Endothelial cell of umbilical vein (primary cell): Measurements from ENCODE around the gene VEZT. TPM values are rescaled to one million over a fixed set of nuclear protein-coding genes. Genes with fewer than 3 reads are reported as not detected.
A peak's percentile ranks its signal among the peaks of the same experiment; 100 is the strongest.

Experiments used
- BruUV-seq: library from RNA; stranded (reverse); fragments of 400-500 nt; replicated peaks from 2 replicates; lab custom pipeline; 2021; lab: Mats Ljungman, UMichigan
- CTCF ChIA-PET: fragments of 300-600, 350-600 bp; sonication (Branson Sonifier 250); formaldehyde crosslinking; loops from one replicate; lab custom pipeline; 2021; ENCODE audit warnings: antibody characterized with exemption, inconsistent platforms; lab: Charles Lee
- POLR2A ChIA-PET: fragments of 300-600, 350-600 bp; sonication (Branson Sonifier 250); formaldehyde crosslinking; loops from one replicate; lab custom pipeline; 2021; ENCODE audit warnings: antibody characterized with exemption, inconsistent platforms; lab: Charles Lee
- DNase-seq: peaks from one replicate; pipeline ENCODE4 v3.0.0-alpha.2; 2011; ENCODE audit warnings: low read depth, low spot score
- FAIRE-seq: peaks from 2 replicates; lab custom pipeline; 2011; peaks lifted over from hg19 to GRCh38; lab: Jason Lieb, UNC
- H2AFZ ChIP-seq: 2 replicates; pipeline ENCODE4 v1.6.0; 2012; ENCODE audit warnings: low read depth, low read length, control low read depth, inconsistent platforms
- H3K27ac ChIP-seq: 2 replicates; pipeline ENCODE4 v1.5.1; 2011; ENCODE audit warnings: low read depth, mild to moderate bottlenecking, control low read depth, low read length, moderate library complexity; ENCODE audit not compliant: insufficient read depth
- H3K27me3 ChIP-seq, 2 experiments: 2 replicates each; pipeline versions ENCODE4 v1.6.0 to v1.6.1; 2011; ENCODE audit warnings: low read length in 2 of 2, mixed read lengths in 1 of 2; ENCODE audit not compliant: control insufficient read depth in 2 of 2, insufficient read depth in 2 of 2
- H3K36me3 ChIP-seq, 2 experiments: 2 replicates in 1 of 2; 3 replicates in 1 of 2; pipeline ENCODE4 v1.5.1; 2011; ENCODE audit warnings: low read length in 2 of 2, mild to moderate bottlenecking in 1 of 2, moderate library complexity in 1 of 2; ENCODE audit not compliant: control insufficient read depth in 2 of 2, insufficient read depth in 2 of 2; ENCODE audit errors: extremely low read depth in 1 of 2
- H3K4me1 ChIP-seq: 3 replicates; pipeline ENCODE4 v1.5.1; 2011; ENCODE audit warnings: mild to moderate bottlenecking, low read length; ENCODE audit not compliant: control insufficient read depth, insufficient read depth; ENCODE audit errors: extremely low read depth
- H3K4me2 ChIP-seq: 2 replicates; pipeline ENCODE4 v1.6.1; 2011; ENCODE audit warnings: low read length, control low read depth, mixed read lengths; ENCODE audit not compliant: insufficient read depth
- H3K4me3 ChIP-seq, 3 experiments: fragments of 200-600 bp in 1 of 3; sonication (generic), shearing (Covaris generic) in 1 of 3; replicated peaks in 1 of 3; 2 replicates each; pipeline ENCODE4 v1.5.1; 2011 to 2016; ENCODE audit warnings: control low read depth in 3 of 3, low read length in 3 of 3, mild to moderate bottlenecking in 2 of 3, inconsistent platforms in 1 of 3, low read depth in 1 of 3, moderate library complexity in 1 of 3; ENCODE audit not compliant: insufficient read depth in 1 of 3
- H3K79me2 ChIP-seq: 2 replicates; pipeline ENCODE4 v1.6.0; 2012; ENCODE audit warnings: low read length, inconsistent platforms; ENCODE audit not compliant: control insufficient read depth, insufficient read depth
- H3K9ac ChIP-seq: replicated peaks from 2 replicates; pipeline ENCODE3; 2011; ENCODE audit warnings: low read length, control low read depth; ENCODE audit not compliant: insufficient read depth; ENCODE audit errors: extremely low read depth
- H3K9me1 ChIP-seq: replicated peaks from 3 replicates; pipeline ENCODE4 v1.6.0; 2011; ENCODE audit warnings: mild to moderate bottlenecking, low read length; ENCODE audit not compliant: control insufficient read depth, insufficient read depth; ENCODE audit errors: extremely low read depth
- H3K9me3 ChIP-seq: replicated peaks from 2 replicates; pipeline ENCODE4 v1.5.1; 2012; ENCODE audit warnings: low read length, inconsistent platforms; ENCODE audit not compliant: control insufficient read depth, insufficient read depth
- H4K20me1 ChIP-seq: replicated peaks from 2 replicates; pipeline ENCODE3; 2011; ENCODE audit warnings: mild to moderate bottlenecking, low read length; ENCODE audit not compliant: control insufficient read depth, insufficient read depth; ENCODE audit errors: extremely low read depth
- EZH2 ChIP-seq: IDR thresholded peaks from 2 replicates; pipeline ENCODE4 v1.6.1; 2012; ENCODE audit warnings: borderline replicate concordance, low read depth, mild to moderate bottlenecking, moderate library complexity, low read length, inconsistent platforms; ENCODE audit not compliant: severe bottlenecking
- FOS ChIP-seq: IDR thresholded peaks from 2 replicates; pipeline ENCODE4 v1.6.1; 2011; ENCODE audit warnings: mild to moderate bottlenecking, low read length, moderate library complexity, borderline replicate concordance; ENCODE audit not compliant: insufficient read depth
- GATA2 ChIP-seq: IDR thresholded peaks from 2 replicates; pipeline ENCODE4 v1.7.0; 2011; ENCODE audit warnings: low read depth, mild to moderate bottlenecking, moderate library complexity, mixed read lengths, low read length; ENCODE audit not compliant: insufficient read length, insufficient read depth
- JUN ChIP-seq: IDR thresholded peaks from 2 replicates; pipeline ENCODE4 v1.6.1; 2011; ENCODE audit warnings: borderline replicate concordance, low read depth; ENCODE audit not compliant: insufficient read length, insufficient read depth
- MYC ChIP-seq: IDR thresholded peaks from one replicate; pipeline ENCODE4 v1.6.1; 2011; ENCODE audit warnings: mild to moderate bottlenecking, low read depth, low read length
- POLR2A ChIP-seq: IDR thresholded peaks from 2 replicates; pipeline ENCODE4 v1.6.1; 2012; ENCODE audit warnings: low read depth, mild to moderate bottlenecking, control low read depth, low read length
- POLR2AphosphoS5 ChIP-seq: IDR thresholded peaks from 2 replicates; pipeline ENCODE4 v1.6.1; 2012; ENCODE audit warnings: low read depth, mild to moderate bottlenecking, control low read depth, low read length, moderate library complexity; ENCODE audit not compliant: insufficient read depth
- dilution Hi-C: fragments of 300-500 bp; cut with MboI; formaldehyde crosslinking; loops from one replicate; pipeline ENCODE4 v1.15.0; 2019; ENCODE audit warnings: low sequenced_read_pairs; ENCODE audit not compliant: extremely low pct_ligation_motif_present
- intact Hi-C: fragments of 100-400 bp; cut with micrococcal nuclease; formaldehyde crosslinking; loops from one replicate; pipeline ENCODE4 v1.10.0; 2022
- polyA plus RNA-seq, 4 experiments: library from polyadenylated mRNA; depleted of rRNA in 3 of 4; stranded (reverse) in 3 of 4; unstranded in 1 of 4; fragments of >200 nt; gene quantifications; 2 replicates each; pipeline versions ENCODE4 v1.2.1 to v1.2.3, GENCODE V29; 2011 to 2012; ENCODE audit warnings: missing spikeins in 1 of 4
- total RNA-seq: library from RNA; stranded (reverse); gene quantifications from 2 replicates; pipeline ENCODE4 v1.2.3, GENCODE V29; 2021
- TF ChIP-seq, protein P1 (sequence below): IDR thresholded peaks from 2 replicates; pipeline ENCODE4 v1.6.1; 2011; ENCODE audit not compliant: insufficient read depth, insufficient read length
- TF ChIP-seq, protein P2 (sequence below), 2 donors: IDR thresholded peaks; 1 replicate in 1 of 2; 2 replicates in 1 of 2; pipeline ENCODE4 v1.5.1; 2011; ENCODE audit warnings: low read length in 2 of 2, mild to moderate bottlenecking in 2 of 2, moderate library complexity in 2 of 2, control low read depth in 1 of 2, inconsistent platforms in 1 of 2, low read depth in 1 of 2; ENCODE audit not compliant: insufficient read depth in 1 of 2; ENCODE audit errors: extremely low read depth in 1 of 2

The VEZT gene
- total and polyA plus RNA-seq, 2 donors (not counting 3 experiments of a cell fraction or from before 2014, with no cell fraction given): 57.8 to 91.3 TPM

DNA sequence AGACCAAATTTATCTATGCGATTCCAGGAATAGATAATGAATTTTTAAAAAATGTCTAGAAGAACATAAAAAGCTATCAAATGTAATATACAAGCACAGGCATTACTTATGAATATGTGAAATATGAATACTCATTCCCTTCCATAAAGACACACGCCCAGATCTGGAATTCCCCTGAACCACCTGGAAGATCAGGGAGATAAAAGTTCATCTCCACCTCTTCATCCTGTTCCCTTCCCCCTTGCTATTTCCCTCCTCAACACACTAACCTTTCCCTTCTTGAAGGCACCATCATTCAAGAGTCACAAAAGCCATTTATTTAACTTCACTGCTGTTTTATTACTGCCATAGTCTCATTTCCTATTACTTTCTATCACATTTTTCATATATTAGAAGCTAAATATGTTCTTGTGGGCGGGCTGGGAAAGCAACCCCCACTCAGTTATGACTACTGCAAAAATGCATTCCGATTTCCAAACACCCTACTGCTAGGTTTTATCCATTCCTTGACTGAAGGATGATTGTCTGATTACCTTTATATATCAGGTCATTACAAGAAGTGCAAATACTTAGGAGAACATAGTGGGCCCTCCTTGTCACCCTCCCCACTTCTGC lies 16.4 kb upstream of the VEZT start:
- Histone ChIP-seq H3K9ac (no peak overlapping the region), H3K36me3 (no peaks in the 10 kb centered on the region), H3K9me3 (no peaks in the 10 kb centered on the region), H3K79me2 (peaks cover 23% of the 10 kb centered on the region), H4K20me1 (no peaks in the 10 kb centered on the region), H3K4me2 (peak overlapping the region; percentile 12), H2AFZ (no peak overlapping the region), H3K4me3 (no peak overlapping the region), H3K27ac (no peak overlapping the region), H3K27me3 (no peaks in the 10 kb centered on the region), H3K9me1 (no peaks in the 10 kb centered on the region), H3K4me1 (peaks cover 54% of the 10 kb centered on the region)
- FAIRE-seq (no peak), DNase-seq (peak; percentile 20)
- ChIA-PET POLR2A (interaction anchor here (0.7 kb wide), 1 partner anchor 15 kb away, joined by 3 read pairs; no protein-coding TSS in a partner anchor), CTCF (interaction anchor here (0.7 to 2.6 kb wide), 6 partner anchors 9 to 333 kb away, joined by 3 to 9 read pairs (median 6); partner anchors contain the start of genes FGD6 and VEZT)
- BruUV-seq: no TSS peak
- dilution Hi-C loops (loop anchor here (25.0 kb wide), 1 partner anchor 89 kb away; no protein-coding TSS in a partner anchor), intact Hi-C loops (no loop called here)
- peak; percentile 53 for TF ChIP-seq GATA2
- no peak for TF ChIP-seq POLR2AphosphoS5

DNA sequence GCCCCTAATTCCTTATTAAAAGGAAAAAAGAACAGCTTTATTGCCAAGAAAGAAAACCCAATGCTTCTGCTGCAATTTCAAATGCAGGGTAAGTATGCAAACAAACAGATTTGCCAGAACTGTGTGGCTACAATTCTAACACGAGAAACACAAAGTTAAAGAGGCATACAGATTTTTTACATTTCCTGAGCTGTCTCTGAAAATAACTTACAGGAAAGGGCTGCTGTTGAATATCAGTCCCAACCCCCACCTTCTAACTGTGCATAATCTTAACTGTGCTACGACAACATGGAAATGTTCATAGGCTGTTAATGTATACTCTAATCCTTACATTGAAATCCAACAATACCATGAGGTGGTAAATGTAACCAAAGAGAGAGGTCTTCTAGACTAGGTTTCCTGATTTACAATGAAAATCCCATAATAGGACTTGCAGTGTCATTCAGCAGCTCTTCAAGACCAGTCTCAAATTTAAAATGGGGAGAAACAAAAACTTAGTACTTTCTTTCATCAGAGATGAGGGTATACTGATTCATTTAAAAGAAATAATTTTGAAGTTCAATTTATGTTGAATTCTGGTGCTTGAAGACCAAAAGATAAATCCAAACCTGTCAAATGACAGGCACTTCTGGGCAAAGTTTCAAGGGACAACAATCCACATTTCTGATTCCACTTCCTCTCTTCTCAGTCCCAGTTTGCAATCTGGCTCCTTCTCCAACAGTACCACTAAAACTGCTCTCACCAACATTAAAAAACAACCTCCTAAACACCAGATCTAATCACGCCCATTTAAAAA lies 14.7 kb upstream of the VEZT start:
- dilution Hi-C loops: loop anchor here (25.0 kb wide), 1 partner anchor 91 kb away; no protein-coding TSS in a partner anchor
- TF ChIP-seq MYC (no peak), POLR2AphosphoS5 (no peak), POLR2A (no peak), FOS (no peak), GATA2 (no peak), EZH2 (no peak), JUN (no peak)
- TF ChIP-seq, protein P1, sequence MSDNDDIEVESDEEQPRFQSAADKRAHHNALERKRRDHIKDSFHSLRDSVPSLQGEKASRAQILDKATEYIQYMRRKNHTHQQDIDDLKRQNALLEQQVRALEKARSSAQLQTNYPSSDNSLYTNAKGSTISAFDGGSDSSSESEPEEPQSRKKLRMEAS: no peak
- TF ChIP-seq, protein P2, sequence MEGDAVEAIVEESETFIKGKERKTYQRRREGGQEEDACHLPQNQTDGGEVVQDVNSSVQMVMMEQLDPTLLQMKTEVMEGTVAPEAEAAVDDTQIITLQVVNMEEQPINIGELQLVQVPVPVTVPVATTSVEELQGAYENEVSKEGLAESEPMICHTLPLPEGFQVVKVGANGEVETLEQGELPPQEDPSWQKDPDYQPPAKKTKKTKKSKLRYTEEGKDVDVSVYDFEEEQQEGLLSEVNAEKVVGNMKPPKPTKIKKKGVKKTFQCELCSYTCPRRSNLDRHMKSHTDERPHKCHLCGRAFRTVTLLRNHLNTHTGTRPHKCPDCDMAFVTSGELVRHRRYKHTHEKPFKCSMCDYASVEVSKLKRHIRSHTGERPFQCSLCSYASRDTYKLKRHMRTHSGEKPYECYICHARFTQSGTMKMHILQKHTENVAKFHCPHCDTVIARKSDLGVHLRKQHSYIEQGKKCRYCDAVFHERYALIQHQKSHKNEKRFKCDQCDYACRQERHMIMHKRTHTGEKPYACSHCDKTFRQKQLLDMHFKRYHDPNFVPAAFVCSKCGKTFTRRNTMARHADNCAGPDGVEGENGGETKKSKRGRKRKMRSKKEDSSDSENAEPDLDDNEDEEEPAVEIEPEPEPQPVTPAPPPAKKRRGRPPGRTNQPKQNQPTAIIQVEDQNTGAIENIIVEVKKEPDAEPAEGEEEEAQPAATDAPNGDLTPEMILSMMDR (IDR thresholded peaks at IDR 0.05; ENCODE audit: extremely low read depth in 1 of 2, insufficient read depth in 1 of 2, low read depth in 1 of 2, low read length in 2 of 2): no peak
- peak overlapping the region in 1 of 3 experiments; percentile 19 for H3K4me3 ChIP-seq
- no TSS peak for BruUV-seq
- POLR2A ChIA-PET: no interaction called here
- DNase-seq: peak; percentile 65
- no peaks in the 10 kb centered on the region for H3K9me3 ChIP-seq
- H2AFZ ChIP-seq: no peak overlapping the region
- CTCF ChIA-PET: interaction anchor here (0.7 to 1.5 kb wide), 5 partner anchors 12 to 220 kb away, joined by 3 to 9 read pairs (median 3); no protein-coding TSS in a partner anchor
- H3K4me2 ChIP-seq: peak overlapping the region; percentile 94
- H3K9ac ChIP-seq: no peak overlapping the region
- no peaks in the 10 kb centered on the region for H3K27me3 ChIP-seq
- H3K36me3 ChIP-seq: peaks cover 0 to 2% of the 10 kb centered on the region in 2 experiments
- H3K79me2 ChIP-seq: peaks cover 26% of the 10 kb centered on the region
- H3K4me1 ChIP-seq: peaks cover 56% of the 10 kb centered on the region
- intact Hi-C loops: loop anchor here (1.0 kb wide), 1 partner anchor 14 kb away; the partner anchor contains the start of genes FGD6 and VEZT
- FAIRE-seq: no peak
- H3K27ac ChIP-seq: peak overlapping the region; percentile 81
- H3K9me1 ChIP-seq: no peaks in the 10 kb centered on the region
- no peaks in the 10 kb centered on the region for H4K20me1 ChIP-seq
